HCT116 (cell line): ENCODE results near the gene S100A11. TPM values are rescaled to one million over a fixed set of nuclear protein-coding genes. Genes with fewer than 3 reads are reported as not detected.

ENCODE experiments used
- EGR1 ChIP-seq: IDR thresholded peaks from 2 replicates; pipeline ENCODE4 v1.6.1; 2012; ENCODE audit warnings: low read depth
- ELF1 ChIP-seq: IDR thresholded peaks from 2 replicates; pipeline ENCODE4 v1.6.1; 2012; ENCODE audit warnings: low read depth, borderline replicate concordance
- EZH2phosphoT487 ChIP-seq: fragments of 200-600 bp; IDR thresholded peaks from 2 replicates; pipeline ENCODE4 v1.6.1; 2018; ENCODE audit warnings: antibody characterized with exemption, borderline replicate concordance
- POLR2AphosphoS5 ChIP-seq: IDR thresholded peaks from 2 replicates; pipeline ENCODE4 v1.6.1; 2011; ENCODE audit warnings: mild to moderate bottlenecking, low read depth, low read length, moderate library complexity
- SIN3A ChIP-seq: IDR thresholded peaks from 2 replicates; pipeline ENCODE4 v1.6.1; 2012; ENCODE audit warnings: low read depth
- TCF7L2 ChIP-seq: IDR thresholded peaks from 2 replicates; pipeline ENCODE4 v1.7.0; 2011; ENCODE audit warnings: borderline replicate concordance, inconsistent platforms; ENCODE audit not compliant: insufficient read depth, insufficient read length; ENCODE audit errors: extremely low read depth
- YY1 ChIP-seq: IDR thresholded peaks from 2 replicates; pipeline ENCODE4 v1.6.1; 2011; ENCODE audit warnings: low read length, low read depth, moderate library complexity, mild to moderate bottlenecking; ENCODE audit not compliant: insufficient replicate concordance; ENCODE audit errors: extremely low read depth
- total RNA-seq: library from RNA; stranded (reverse); gene quantifications from one replicate; pipeline ENCODE4 v1.2.1, GENCODE V29; 2021; ENCODE audit not compliant: unreplicated experiment
- TF ChIP-seq, protein P1 (sequence below): IDR thresholded peaks from 2 replicates; pipeline ENCODE4 v1.6.1; 2011; ENCODE audit warnings: mild to moderate bottlenecking, low read length, moderate library complexity; ENCODE audit not compliant: insufficient replicate concordance; ENCODE audit errors: extremely low read depth
- TF ChIP-seq, protein P2 (sequence below), 3 experiments: fragments of 200-600 bp in 1 of 3; sonication (generic) in 1 of 3; IDR thresholded peaks in 2 of 3; conservative IDR thresholded peaks in 1 of 3; 2 replicates each; pipeline ENCODE4 v1.5.1; 2012 to 2017; ENCODE audit warnings: low read depth in 2 of 3, low read length in 2 of 3, antibody characterized with exemption in 1 of 3, borderline replicate concordance in 1 of 3, control low read depth in 1 of 3, mild to moderate bottlenecking in 1 of 3, mixed read lengths in 1 of 3, mixed run types in 1 of 3, moderate library complexity in 1 of 3; ENCODE audit not compliant: insufficient read depth in 1 of 3

Gene S100A11
- total RNA-seq, 1 experiment from 2014 or later = 229 TPM

DNA sequence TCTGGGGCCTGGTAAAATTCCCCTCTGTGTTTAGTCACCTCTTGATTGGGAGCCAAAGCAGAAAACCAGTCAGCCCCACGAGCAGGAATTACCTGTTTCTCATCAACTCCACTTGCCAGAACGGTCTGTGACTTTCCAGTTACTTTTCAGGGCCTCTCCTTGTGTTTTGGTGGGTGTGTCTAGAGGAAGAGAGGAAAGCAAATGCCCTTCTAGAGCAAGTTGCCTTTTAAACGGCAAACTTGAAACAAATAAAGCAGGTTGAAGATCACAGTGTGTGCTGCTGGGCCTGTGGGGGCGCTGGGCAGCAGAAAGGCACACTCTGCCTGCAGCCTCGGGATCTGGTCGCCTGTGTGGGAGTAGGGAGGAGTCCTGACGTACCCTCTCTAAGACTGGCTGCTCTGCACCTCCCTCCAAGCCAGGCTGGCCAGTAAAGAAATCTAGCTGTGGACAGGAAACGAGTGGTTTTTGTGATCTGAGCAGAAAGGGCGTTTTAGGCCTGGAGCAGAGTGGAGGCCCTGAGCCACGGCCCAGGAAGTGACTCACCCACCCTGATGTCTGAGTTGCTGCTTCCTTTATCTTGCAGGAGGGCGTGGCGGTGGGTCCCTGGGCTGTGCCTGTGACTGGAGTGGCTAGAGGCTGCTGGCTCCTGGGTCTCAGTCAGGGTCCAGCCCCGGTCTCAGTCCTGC is 11.1 kb upstream of the S100A11 start (continued):
- TF ChIP-seq, protein P1, sequence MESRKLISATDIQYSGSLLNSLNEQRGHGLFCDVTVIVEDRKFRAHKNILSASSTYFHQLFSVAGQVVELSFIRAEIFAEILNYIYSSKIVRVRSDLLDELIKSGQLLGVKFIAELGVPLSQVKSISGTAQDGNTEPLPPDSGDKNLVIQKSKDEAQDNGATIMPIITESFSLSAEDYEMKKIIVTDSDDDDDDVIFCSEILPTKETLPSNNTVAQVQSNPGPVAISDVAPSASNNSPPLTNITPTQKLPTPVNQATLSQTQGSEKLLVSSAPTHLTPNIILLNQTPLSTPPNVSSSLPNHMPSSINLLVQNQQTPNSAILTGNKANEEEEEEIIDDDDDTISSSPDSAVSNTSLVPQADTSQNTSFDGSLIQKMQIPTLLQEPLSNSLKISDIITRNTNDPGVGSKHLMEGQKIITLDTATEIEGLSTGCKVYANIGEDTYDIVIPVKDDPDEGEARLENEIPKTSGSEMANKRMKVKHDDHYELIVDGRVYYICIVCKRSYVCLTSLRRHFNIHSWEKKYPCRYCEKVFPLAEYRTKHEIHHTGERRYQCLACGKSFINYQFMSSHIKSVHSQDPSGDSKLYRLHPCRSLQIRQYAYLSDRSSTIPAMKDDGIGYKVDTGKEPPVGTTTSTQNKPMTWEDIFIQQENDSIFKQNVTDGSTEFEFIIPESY = peak; percentile 53
- TF ChIP-seq SIN3A (peak; percentile 85), TCF7L2 (peak; percentile 77), EZH2phosphoT487 (no peak), POLR2AphosphoS5 (peak; percentile 89), EGR1 (peak; percentile 86), ELF1 (no peak; the same call in 1 of the 2 replicates), YY1 (no peak)
- TF ChIP-seq, protein P2, sequence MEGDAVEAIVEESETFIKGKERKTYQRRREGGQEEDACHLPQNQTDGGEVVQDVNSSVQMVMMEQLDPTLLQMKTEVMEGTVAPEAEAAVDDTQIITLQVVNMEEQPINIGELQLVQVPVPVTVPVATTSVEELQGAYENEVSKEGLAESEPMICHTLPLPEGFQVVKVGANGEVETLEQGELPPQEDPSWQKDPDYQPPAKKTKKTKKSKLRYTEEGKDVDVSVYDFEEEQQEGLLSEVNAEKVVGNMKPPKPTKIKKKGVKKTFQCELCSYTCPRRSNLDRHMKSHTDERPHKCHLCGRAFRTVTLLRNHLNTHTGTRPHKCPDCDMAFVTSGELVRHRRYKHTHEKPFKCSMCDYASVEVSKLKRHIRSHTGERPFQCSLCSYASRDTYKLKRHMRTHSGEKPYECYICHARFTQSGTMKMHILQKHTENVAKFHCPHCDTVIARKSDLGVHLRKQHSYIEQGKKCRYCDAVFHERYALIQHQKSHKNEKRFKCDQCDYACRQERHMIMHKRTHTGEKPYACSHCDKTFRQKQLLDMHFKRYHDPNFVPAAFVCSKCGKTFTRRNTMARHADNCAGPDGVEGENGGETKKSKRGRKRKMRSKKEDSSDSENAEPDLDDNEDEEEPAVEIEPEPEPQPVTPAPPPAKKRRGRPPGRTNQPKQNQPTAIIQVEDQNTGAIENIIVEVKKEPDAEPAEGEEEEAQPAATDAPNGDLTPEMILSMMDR (IDR thresholded peaks at IDR 0.05 in 2 of 3, conservative IDR thresholded peaks at IDR 0.05 in 1 of 3; ENCODE audit: borderline replicate concordance in 1 of 3, insufficient read depth in 1 of 3, low read depth in 2 of 3, low read length in 2 of 3) = peak; percentile 4 to 67 (median 55); a peak in 4 of 6 replicates
- TF ChIP-seq, all 23 proteins: peak for 16
